ENCODE results near the gene BLOC1S5. TPM values are rescaled to one million over a fixed set of nuclear protein-coding genes. Genes with fewer than 3 reads are reported as not detected.

BLOC1S5 gene
- polyA plus RNA-seq, 1 donor (not counting 4 experiments of a cell fraction or from before 2014, with no cell fraction given) = 8.8 TPM

- Histone ChIP-seq H3K27me3 (ENCODE audit: control insufficient read depth, extremely low read depth, insufficient read depth, low read length) (no peaks in the 10 kb centered on the region), H3K4me2 (ENCODE audit: control insufficient read depth, extremely low read depth, insufficient read depth, low read depth, low read length) (no peak overlapping the region), H3K9ac (ENCODE audit: control insufficient read depth, extremely low read depth, insufficient read depth, low read length) (no peak overlapping the region), H3K9me3 (ENCODE audit: control insufficient read depth, low read depth, low read length) (no peaks in the 10 kb centered on the region), H3K9me1 (ENCODE audit: control insufficient read depth, extremely low read depth, insufficient read depth, low read length) (no peaks in the 10 kb centered on the region), H2AFZ (ENCODE audit: control insufficient read depth, low read length) (no peak overlapping the region), H3K4me3 (ENCODE audit: control insufficient read depth in 2 of 3, extremely low read depth in 1 of 3, insufficient read depth in 2 of 3, low read depth in 1 of 3, low read length in 3 of 3) (no peak overlapping the region), H3K36me3 (ENCODE audit: control insufficient read depth in 2 of 2, extremely low read depth in 1 of 2, insufficient read depth in 2 of 2, low read length in 2 of 2) (peaks cover 0 to 7% of the 10 kb centered on the region in 2 experiments), H3K27ac (ENCODE audit: control insufficient read depth, insufficient read depth, low read length) (no peak overlapping the region), H3K79me2 (ENCODE audit: control insufficient read depth, insufficient read depth, low read length) (no peaks in the 10 kb centered on the region), H3K4me1 (ENCODE audit: control insufficient read depth, extremely low read depth, insufficient read depth, low read length) (no peaks in the 10 kb centered on the region), H4K20me1 (ENCODE audit: control insufficient read depth, extremely low read depth, insufficient read depth, low read length) (no peaks in the 10 kb centered on the region)
- TF ChIP-seq CTCF (optimal IDR thresholded peaks at IDR 0.05 in 1 of 3, IDR thresholded peaks at IDR 0.05 in 1 of 3, conservative IDR thresholded peaks at IDR 0.05 in 1 of 3; ENCODE audit: extremely low read depth in 1 of 3, insufficient read depth in 2 of 3, low read length in 3 of 3) (no peak), EZH2 (IDR thresholded peaks at IDR 0.05; ENCODE audit: low read length) (no peak)
- DNase-seq (ENCODE audit: low read depth, low spot score) (no peak), FAIRE-seq (no peak)
- dilution Hi-C loops (cut with MboI; ENCODE audit: extremely low pct_ligation_motif_present, low sequenced_read_pairs) = no loop called here
Observed at GRCh38 chr6:8073758-8074157, 9.6 kb upstream of the BLOC1S5 start.

- no peak for DNase-seq (ENCODE audit: low read depth, low spot score)
- no peaks in the 10 kb centered on the region for H3K9me3 ChIP-seq (ENCODE audit: control insufficient read depth, low read depth, low read length)
Observed at GRCh38 chr6:8070718-8071117, 6.5 kb upstream of the BLOC1S5 start.

More at GRCh38 chr6:8070718-8071117, 6.5 kb upstream of the BLOC1S5 start:
- H3K36me3 ChIP-seq (ENCODE audit: control insufficient read depth in 2 of 2, extremely low read depth in 1 of 2, insufficient read depth in 2 of 2, low read length in 2 of 2) = no peaks in the 10 kb centered on the region
- no peak overlapping the region for H2AFZ ChIP-seq (ENCODE audit: control insufficient read depth, low read length)
- no peak overlapping the region for H3K4me2 ChIP-seq (ENCODE audit: control insufficient read depth, extremely low read depth, insufficient read depth, low read depth, low read length)
- no peaks in the 10 kb centered on the region for H3K9me1 ChIP-seq (ENCODE audit: control insufficient read depth, extremely low read depth, insufficient read depth, low read length)
- H4K20me1 ChIP-seq (ENCODE audit: control insufficient read depth, extremely low read depth, insufficient read depth, low read length) = no peaks in the 10 kb centered on the region
- TF ChIP-seq EZH2 (IDR thresholded peaks at IDR 0.05; ENCODE audit: low read length) (no peak), CTCF (optimal IDR thresholded peaks at IDR 0.05 in 1 of 3, IDR thresholded peaks at IDR 0.05 in 1 of 3, conservative IDR thresholded peaks at IDR 0.05 in 1 of 3; ENCODE audit: extremely low read depth in 1 of 3, insufficient read depth in 2 of 3, low read length in 3 of 3) (no peak)
- H3K4me3 ChIP-seq (ENCODE audit: control insufficient read depth in 2 of 3, extremely low read depth in 1 of 3, insufficient read depth in 2 of 3, low read depth in 1 of 3, low read length in 3 of 3) = no peak overlapping the region
- no peak overlapping the region for H3K9ac ChIP-seq (ENCODE audit: control insufficient read depth, extremely low read depth, insufficient read depth, low read length)
- no peaks in the 10 kb centered on the region for H3K79me2 ChIP-seq (ENCODE audit: control insufficient read depth, insufficient read depth, low read length)
- no peak overlapping the region for H3K27ac ChIP-seq (ENCODE audit: control insufficient read depth, insufficient read depth, low read length)
- dilution Hi-C loops (cut with MboI; ENCODE audit: extremely low pct_ligation_motif_present, low sequenced_read_pairs) = no loop called here
- H3K27me3 ChIP-seq (ENCODE audit: control insufficient read depth, extremely low read depth, insufficient read depth, low read length) = no peaks in the 10 kb centered on the region
- no peaks in the 10 kb centered on the region for H3K4me1 ChIP-seq (ENCODE audit: control insufficient read depth, extremely low read depth, insufficient read depth, low read length)
- no peak for FAIRE-seq
